Measurements from ENCODE around the gene SLC1A7.

Gene SLC1A7

DNA sequence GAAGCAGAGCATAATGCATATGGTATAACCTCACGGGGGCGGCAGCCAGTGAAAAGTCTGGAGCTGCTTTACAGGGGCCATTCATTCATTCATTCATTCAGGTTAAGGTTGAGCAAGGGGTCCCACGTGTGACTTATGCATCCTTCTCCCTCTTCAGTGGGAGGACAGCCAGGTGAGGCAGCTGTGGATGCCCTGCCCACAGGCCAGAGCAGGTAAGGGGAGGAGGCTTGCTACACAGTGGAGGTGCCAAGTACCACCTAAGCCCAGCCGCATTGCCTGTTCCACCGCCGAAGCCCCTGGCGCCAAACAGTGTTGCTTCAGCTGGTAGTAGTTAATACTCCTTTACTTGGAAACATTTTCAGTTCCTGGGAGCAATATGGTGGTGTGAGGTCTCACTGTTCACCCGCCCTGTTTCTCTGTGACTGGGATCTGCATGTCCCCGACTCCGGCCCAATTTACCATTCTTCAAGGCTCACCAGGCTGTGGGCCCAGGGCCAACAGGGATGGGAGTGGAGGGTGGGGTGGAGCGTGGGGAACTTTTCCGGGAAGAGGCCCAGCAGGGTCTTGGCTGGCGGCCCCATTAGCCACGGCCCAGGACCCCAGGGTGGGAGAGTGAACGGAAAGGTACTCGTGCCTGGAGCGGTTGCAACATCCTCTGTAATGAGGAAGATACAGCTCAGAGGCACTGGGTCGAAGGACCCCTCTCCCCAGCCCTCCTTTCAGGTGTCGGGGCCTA, 81.1 kb downstream of the SLC1A7 start:
- no peak for DNase-seq (ENCODE audit: low read depth)

GRCh38 chr1:53060579-53060978, 81.9 kb downstream of the SLC1A7 start:
- no peak for DNase-seq (ENCODE audit: low read depth)

DNA sequence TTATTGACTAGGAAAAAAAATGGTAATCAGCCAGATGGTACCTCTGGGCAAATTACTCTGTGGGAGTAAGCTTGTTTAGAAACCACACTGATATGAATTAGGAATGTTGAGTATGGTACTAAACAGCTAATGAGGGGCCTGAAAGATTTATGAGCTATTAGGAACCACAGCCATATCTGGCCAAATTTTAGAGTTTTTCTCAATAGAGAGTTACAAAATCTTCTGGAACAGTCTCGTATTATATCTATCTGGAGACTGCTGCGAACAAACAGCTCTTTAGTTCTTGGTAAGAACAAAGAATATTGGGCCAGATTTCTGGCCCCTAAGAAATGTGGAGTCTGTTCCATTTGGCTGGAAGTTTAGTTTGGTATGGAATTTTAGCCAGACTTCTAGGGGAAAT, 85.3 kb downstream of the SLC1A7 start:
- DNase-seq (ENCODE audit: low read depth): no peak

DNA sequence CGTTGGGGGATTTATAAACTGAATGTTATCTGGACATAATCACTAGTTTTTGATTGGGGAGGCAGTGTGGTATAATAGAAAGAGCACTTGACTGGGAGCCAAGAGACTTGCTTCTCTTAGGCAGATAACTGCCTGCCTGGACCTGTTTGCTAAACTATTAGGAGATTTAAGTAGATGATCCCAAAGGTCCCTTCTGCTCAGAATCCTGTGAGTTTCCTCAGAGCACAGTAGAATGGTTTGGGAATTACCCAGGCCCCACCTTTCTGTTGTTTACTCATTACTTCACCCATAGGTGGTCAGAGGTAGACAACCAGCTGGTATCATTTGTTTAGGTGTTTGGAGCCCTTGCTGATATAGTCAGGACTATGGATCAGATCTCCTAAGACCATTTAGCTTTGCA, 90.8 kb downstream of the SLC1A7 start:
- DNase-seq (ENCODE audit: low read depth): no peak

DNA sequence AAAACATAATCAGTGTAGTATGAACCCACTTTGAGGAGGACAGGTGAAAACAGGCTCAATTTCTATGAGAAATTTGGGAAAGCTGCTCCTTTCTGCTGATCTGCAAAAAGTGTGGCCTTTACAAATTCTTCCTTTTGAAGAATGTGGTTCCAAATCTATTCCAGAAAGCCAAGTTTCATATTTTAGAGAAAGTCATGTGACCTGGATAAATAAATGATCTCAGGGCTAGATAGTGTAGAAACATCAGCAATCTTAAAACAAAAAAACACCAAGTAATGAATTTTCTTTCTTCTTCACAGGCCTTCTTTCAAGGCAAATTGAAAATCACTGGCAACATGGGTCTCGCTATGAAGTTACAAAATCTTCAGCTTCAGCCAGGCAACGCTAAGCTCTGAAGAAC, 92.1 kb downstream of the SLC1A7 start:
- no peak for DNase-seq (ENCODE audit: low read depth)

DNA sequence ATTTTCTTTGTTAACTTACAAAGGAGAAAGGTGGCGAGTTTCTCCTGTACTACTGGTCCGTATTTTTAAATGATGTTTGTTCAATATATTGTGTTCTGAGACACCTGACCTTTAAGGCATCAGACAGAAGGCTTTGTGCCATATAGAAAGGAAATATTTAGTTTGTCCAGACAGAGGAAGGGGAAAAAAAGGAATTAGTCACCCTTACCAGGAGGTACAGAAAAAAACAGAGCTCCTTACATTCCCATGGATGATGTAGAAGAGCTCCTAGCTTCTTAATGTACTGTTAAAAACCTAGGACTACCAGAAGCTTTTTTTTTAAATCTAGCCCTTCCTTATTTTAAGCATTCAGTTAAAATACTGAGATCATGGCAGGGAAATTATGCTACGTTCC, 92.9 kb downstream of the SLC1A7 start:
- DNase-seq (ENCODE audit: low read depth): no peak

DNA sequence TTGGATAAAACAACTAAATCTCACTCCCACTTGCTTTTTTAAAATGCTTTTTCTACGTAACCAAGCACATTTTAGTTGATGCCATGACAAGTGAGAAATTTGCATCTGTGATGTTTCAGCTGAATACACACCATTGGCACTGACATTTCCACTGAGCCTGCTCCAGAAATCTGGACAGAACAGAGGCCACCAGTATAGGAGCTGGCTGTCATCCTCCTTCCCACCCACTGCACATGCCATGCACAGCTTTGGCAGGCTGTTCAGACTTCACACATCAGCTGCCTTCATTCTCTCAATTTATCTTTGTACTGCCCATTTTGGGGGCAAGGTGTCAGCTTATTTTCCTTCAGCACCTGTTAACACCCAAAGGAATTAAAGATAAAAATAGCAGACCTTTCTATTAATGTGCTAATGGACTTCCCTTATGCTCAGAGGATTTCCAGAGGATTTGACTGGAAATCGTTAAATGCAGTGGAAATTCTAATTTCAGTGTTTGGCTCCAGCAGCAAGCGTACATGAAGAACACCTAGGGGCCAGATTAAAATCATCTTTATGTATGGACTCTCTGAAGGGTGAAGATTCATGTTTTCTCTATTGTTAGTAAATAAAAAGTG, 93.4 kb downstream of the SLC1A7 start:
- no peak for DNase-seq (ENCODE audit: low read depth)

DNA sequence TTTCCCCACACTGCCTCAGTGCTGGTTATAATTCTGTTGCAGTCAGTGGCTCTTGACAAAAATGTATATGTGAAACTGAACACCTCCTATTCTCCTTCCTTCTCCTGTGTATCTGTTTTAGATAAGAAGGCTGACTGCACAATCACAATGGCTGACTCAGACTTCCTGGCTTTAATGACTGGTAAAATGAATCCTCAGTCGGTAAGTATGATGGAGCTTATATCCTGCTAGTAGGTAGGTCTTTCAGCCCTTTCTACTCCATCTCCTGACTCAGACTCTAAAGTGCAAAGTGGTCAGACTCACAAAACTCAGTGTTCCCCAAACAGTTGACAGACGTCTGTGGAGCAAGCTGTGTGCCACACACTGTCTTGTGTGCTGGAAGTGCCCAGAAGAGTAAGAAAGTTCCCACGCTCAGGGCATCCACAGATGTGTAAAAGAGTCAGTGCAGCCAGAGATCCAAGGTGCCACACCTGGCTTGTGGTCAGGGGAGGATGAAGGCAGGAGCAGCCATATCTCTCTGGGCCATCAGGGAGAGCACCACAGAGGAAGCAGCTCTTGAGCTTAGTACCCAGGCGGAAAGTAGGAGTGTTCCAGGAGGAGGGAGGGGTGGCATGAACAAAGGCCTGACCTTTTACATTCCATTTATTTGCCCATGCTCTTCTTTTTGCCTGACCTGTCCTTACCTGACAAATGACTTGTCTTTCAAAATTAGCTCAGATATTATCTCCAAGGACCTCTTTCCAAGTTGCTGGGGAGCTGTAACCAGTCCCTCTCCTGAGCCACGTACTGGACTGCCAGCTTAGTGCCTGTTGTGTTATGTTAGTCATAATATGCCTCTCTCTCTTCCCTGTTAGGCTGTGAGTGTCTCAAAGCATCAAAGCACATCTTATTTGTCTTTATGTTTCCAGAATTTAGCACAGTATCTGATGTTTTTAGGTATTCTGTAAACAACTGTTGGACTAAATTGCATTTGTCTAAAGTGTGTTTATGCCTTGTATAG, 94.4 kb downstream of the SLC1A7 start:
- DNase-seq (ENCODE audit: low read depth): no peak

DNA sequence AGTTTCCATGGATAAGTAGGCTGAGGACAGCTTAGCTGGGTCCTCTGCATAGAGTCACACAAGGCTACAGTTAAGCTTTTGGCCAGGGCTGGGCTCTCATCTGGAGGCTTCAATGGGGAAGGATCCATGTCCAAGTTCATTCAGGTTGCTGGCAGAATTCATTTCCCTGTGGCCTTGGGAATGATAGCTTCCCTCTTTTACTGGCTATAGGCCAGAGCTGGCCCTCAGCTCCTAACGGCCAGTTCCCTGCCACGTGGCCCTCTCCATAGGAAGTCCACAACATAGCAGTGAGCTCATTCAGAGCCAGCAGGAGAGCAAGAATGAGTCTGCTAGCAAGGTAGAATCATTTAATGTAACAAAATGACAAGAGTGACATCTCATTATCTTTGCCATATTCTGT, 95.5 kb downstream of the SLC1A7 start:
- no peak for DNase-seq (ENCODE audit: low read depth)

GRCh38 chr1:53044926-53045325, 97.5 kb downstream of the SLC1A7 start:
- DNase-seq (ENCODE audit: low read depth): no peak

- DNase-seq (ENCODE audit: low read depth): no peak
Observed at GRCh38 chr1:53043271-53043670, 99.2 kb downstream of the SLC1A7 start.

- no peak for DNase-seq (ENCODE audit: low read depth)
Observed at GRCh38 chr1:53038566-53038965, 103.9 kb downstream of the SLC1A7 start.
